DOHH2 (cell line): Measurements from ENCODE around the gene CEP112.

Experiments
- H3F3A ChIP-seq: fragments of 200-600 bp; sonication (generic), shearing (Covaris generic); 2 replicates; pipeline ENCODE4 v1.6.0; 2016; ENCODE audit warnings: antibody characterized with exemption, mild to moderate bottlenecking; ENCODE audit not compliant: control insufficient read depth, insufficient read depth
- H3K27ac ChIP-seq: fragments of 200-600 bp; sonication (generic); 2 replicates; pipeline ENCODE4 v1.5.1; 2014; ENCODE audit warnings: low read depth, mild to moderate bottlenecking, low read length, moderate library complexity
- H3K27me3 ChIP-seq: fragments of 200-600 bp; sonication (generic); 2 replicates; pipeline ENCODE4 v1.6.1; 2014; ENCODE audit warnings: mild to moderate bottlenecking, low read length, mixed read lengths; ENCODE audit not compliant: control insufficient read depth
- H3K36me3 ChIP-seq: fragments of 200-600 bp; sonication (generic); 2 replicates; pipeline ENCODE4 v1.6.1; 2014; ENCODE audit warnings: mild to moderate bottlenecking, low read length, moderate library complexity, mixed read lengths; ENCODE audit not compliant: control insufficient read depth
- H3K4me1 ChIP-seq: fragments of 200-600 bp; sonication (generic); 2 replicates; pipeline ENCODE4 v1.6.1; 2014; ENCODE audit warnings: mild to moderate bottlenecking, low read length, mixed read lengths; ENCODE audit not compliant: control insufficient read depth
- H3K4me2 ChIP-seq: fragments of 200-600 bp; sonication (generic); 2 replicates; pipeline ENCODE4 v1.6.0; 2014; ENCODE audit warnings: mild to moderate bottlenecking, low read length, moderate library complexity
- H3K4me3 ChIP-seq: fragments of 200-600 bp; sonication (generic); 2 replicates; pipeline ENCODE4 v1.5.1; 2014; ENCODE audit warnings: mild to moderate bottlenecking, low read length, mixed read lengths
- H3K79me2 ChIP-seq: fragments of 200-600 bp; sonication (generic); 2 replicates; pipeline ENCODE4 v1.6.1; 2014; ENCODE audit warnings: mild to moderate bottlenecking, low read length, mixed read lengths; ENCODE audit not compliant: control insufficient read depth
- H3K9me2 ChIP-seq: fragments of 200-600 bp; sonication (generic); replicated peaks from 2 replicates; pipeline ENCODE4 v1.6.1; 2014; ENCODE audit warnings: mild to moderate bottlenecking, low read length, mixed read lengths; ENCODE audit not compliant: control insufficient read depth
- H3K9me3 ChIP-seq: fragments of 200-600 bp; sonication (generic); 2 replicates; pipeline ENCODE4 v1.6.1; 2014; ENCODE audit warnings: antibody characterized with exemption, low read length, mixed read lengths; ENCODE audit not compliant: control insufficient read depth, insufficient read depth
- H4K20me1 ChIP-seq: fragments of 200-600 bp; sonication (generic); 2 replicates; pipeline ENCODE4 v1.6.0; 2014; ENCODE audit warnings: low read depth, mild to moderate bottlenecking, antibody characterized with exemption, low read length, moderate library complexity; ENCODE audit not compliant: control insufficient read depth, insufficient read depth
- EZH2phosphoT487 ChIP-seq: fragments of 200-600 bp; sonication (generic); IDR thresholded peaks from 2 replicates; pipeline ENCODE4 v1.6.1; 2017; ENCODE audit warnings: borderline replicate concordance, mild to moderate bottlenecking, antibody characterized with exemption, low read length, moderate library complexity, mixed read lengths
- TF ChIP-seq, protein P1 (sequence below): fragments of 200-600 bp; sonication (generic); IDR thresholded peaks from one replicate; pipeline ENCODE4 v1.5.1; 2014; ENCODE audit warnings: antibody characterized with exemption, mild to moderate bottlenecking, low read depth, low read length; ENCODE audit not compliant: poor library complexity, severe bottlenecking

CEP112 gene

DNA sequence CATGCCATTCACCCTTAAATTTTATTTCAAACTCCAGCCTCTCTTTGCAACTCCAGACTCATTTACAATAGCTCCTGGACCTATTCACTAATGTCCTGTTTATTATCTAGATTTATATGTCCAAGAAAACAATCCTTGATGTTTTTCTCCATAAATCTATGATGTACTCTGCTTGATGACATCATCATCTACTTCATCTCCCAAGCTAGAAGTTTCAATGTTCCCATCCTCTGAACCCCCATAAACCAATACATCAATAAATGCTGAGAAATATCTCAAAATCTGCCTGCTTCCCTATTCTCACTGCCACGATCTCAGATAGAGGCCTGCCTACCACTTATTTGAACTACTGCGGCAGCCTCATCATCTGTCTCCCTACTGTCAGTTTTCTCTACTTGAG is 4.2 kb downstream of the CEP112 start:
- peaks cover 7% of the 10 kb centered on the region; the same call in 1 of the 2 replicates for H3K9me3 ChIP-seq
- H3K4me3 ChIP-seq, result no peak overlapping the region
- H4K20me1 ChIP-seq, result no peaks in the 10 kb centered on the region
- no peak for TF ChIP-seq EZH2phosphoT487
- TF ChIP-seq, protein P1, sequence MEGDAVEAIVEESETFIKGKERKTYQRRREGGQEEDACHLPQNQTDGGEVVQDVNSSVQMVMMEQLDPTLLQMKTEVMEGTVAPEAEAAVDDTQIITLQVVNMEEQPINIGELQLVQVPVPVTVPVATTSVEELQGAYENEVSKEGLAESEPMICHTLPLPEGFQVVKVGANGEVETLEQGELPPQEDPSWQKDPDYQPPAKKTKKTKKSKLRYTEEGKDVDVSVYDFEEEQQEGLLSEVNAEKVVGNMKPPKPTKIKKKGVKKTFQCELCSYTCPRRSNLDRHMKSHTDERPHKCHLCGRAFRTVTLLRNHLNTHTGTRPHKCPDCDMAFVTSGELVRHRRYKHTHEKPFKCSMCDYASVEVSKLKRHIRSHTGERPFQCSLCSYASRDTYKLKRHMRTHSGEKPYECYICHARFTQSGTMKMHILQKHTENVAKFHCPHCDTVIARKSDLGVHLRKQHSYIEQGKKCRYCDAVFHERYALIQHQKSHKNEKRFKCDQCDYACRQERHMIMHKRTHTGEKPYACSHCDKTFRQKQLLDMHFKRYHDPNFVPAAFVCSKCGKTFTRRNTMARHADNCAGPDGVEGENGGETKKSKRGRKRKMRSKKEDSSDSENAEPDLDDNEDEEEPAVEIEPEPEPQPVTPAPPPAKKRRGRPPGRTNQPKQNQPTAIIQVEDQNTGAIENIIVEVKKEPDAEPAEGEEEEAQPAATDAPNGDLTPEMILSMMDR, result no peak
- H3K27ac ChIP-seq, result no peak overlapping the region
- no peaks in the 10 kb centered on the region for H3K27me3 ChIP-seq
- H3K79me2 ChIP-seq, result peaks cover 43% of the 10 kb centered on the region
- peaks cover 7% of the 10 kb centered on the region for H3K36me3 ChIP-seq
- H3K4me1 ChIP-seq, result peaks cover 46% of the 10 kb centered on the region
- peaks cover 5% of the 10 kb centered on the region for H3F3A ChIP-seq
- H3K4me2 ChIP-seq, result no peak overlapping the region
- H3K9me2 ChIP-seq, result no peaks in the 10 kb centered on the region

DNA sequence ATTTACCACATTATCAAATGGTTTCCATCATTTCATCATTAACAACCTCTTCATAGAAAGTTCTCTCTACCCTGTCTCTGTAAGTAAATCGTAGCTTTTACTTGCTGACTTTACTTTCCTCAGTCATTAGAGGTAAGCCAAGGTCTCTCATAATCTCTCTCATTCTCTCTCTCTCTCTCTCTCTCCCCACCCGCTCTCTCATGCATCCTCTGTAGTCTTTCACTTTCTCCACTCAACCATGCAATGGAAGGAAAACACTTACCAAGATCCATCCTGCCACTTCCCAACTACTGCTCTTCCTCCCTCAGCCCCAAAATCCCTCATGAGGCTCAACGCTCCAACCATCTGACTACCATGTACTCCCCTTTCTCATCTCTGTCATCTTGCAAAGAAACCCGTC is 6.1 kb downstream of the CEP112 start:
- H3K27me3 ChIP-seq, result no peaks in the 10 kb centered on the region
- H3K4me1 ChIP-seq, result peaks cover 33% of the 10 kb centered on the region
- H4K20me1 ChIP-seq, result no peaks in the 10 kb centered on the region
- peaks cover 24% of the 10 kb centered on the region for H3K36me3 ChIP-seq
- no peak overlapping the region for H3K4me2 ChIP-seq
- TF ChIP-seq EZH2phosphoT487, result no peak
- TF ChIP-seq, protein P1, result no peak
- no peak overlapping the region for H3K4me3 ChIP-seq
- no peak overlapping the region for H3K27ac ChIP-seq
- no peaks in the 10 kb centered on the region for H3F3A ChIP-seq
- H3K9me3 ChIP-seq, result peaks cover 7% of the 10 kb centered on the region; the same call in 1 of the 2 replicates
- H3K79me2 ChIP-seq, result peaks cover 34% of the 10 kb centered on the region
- H3K9me2 ChIP-seq, result no peaks in the 10 kb centered on the region

DNA sequence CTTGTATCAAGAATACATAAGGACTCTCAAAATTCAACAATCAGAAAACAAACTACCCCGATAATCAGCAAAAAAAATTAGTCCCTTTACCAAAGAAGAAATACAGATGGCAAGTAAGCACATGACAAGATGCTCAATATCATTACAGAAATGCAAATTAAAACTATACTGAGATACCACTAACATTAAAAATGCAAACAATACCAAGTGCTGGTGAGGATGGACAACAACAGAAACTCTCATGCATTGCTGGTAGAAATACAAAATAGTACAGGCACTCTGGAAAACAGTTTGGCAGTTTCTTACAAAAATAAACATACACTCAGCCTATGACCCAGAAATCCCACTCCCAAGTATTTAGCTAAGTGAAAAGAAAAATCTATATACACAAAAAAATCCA is 7.5 kb downstream of the CEP112 start:
- H3F3A ChIP-seq, result no peaks in the 10 kb centered on the region
- no peaks in the 10 kb centered on the region for H3K27me3 ChIP-seq
- no peak overlapping the region for H3K4me3 ChIP-seq
- H3K9me2 ChIP-seq, result no peaks in the 10 kb centered on the region
- no peak overlapping the region for H3K27ac ChIP-seq
- H3K36me3 ChIP-seq, result peaks cover 28% of the 10 kb centered on the region
- H3K9me3 ChIP-seq, result peaks cover 7% of the 10 kb centered on the region; the same call in 1 of the 2 replicates
- H3K79me2 ChIP-seq, result peaks cover 25% of the 10 kb centered on the region
- no peak overlapping the region for H3K4me2 ChIP-seq
- TF ChIP-seq EZH2phosphoT487, result no peak
- TF ChIP-seq, protein P1, result no peak
- H4K20me1 ChIP-seq, result no peaks in the 10 kb centered on the region
- H3K4me1 ChIP-seq, result peaks cover 22% of the 10 kb centered on the region
